GM18909 (cell line): ENCODE measurements around the gene HDAC11.

ENCODE experiments used
- ATAC-seq: cut with Tn5 transposase; IDR thresholded peaks from one replicate; pipeline ENCODE4 v1.9.1; 2021; ENCODE audit warnings: mild to moderate bottlenecking; ENCODE audit not compliant: unreplicated experiment, poor library complexity

Gene HDAC11

DNA sequence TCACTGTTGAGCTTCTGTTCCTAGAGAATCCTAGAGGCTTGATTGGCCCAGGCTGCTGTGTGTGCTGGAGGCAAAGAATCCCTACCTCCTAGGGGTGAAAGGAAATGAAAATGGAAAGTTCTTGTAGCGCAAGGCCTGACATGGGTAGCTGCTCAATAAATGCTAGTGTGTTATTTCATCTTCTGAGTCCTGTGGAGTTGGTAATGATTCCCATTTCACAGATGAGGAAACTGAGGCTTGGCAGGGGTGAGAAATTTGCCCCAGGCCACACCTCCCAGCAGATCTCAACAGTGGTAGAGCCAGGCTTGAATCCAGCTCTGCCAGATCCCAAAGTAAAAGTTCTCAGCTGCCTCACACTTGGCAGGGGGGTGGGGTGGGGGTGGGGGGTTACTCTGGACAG is 26.1 kb downstream of the HDAC11 start:
- ATAC-seq: no peak

DNA sequence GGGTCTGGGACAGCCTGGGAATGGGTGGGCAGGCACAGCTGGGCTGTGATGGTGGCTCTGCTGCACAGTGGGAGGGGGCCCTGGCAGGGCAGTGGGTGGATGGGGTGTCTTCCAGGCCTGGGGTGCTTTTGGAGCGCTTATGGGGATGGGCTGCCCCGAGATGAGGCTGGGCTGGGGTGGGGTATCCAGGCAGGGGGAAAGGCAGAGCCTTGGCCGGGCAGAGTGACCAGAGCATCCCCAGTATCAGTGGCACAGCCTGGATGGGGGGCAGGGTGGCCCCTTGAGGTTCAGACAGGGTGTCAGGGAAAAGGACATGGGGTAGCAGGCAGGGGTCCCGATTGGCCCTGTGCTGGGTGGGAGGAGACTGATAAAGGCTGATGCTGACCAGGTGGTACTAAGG is 26.6 kb downstream of the HDAC11 start:
- no peak for ATAC-seq

DNA sequence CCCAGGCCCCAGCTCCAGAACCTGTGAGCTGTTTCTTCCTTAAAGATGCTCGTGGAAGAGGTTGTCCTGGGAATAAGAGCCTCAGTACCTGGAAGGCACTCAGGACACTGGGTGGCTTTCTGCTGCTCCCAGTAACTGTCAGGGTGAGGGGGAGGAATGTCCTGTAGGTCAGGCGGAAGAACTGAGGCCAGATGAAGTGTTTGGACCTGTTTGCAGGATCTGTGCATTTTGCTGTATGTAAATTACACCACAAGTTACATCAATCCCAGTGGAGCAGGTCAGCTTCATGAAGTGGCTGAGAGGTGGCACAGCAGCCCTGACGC is 27.1 kb downstream of the HDAC11 start:
- no peak for ATAC-seq

DNA sequence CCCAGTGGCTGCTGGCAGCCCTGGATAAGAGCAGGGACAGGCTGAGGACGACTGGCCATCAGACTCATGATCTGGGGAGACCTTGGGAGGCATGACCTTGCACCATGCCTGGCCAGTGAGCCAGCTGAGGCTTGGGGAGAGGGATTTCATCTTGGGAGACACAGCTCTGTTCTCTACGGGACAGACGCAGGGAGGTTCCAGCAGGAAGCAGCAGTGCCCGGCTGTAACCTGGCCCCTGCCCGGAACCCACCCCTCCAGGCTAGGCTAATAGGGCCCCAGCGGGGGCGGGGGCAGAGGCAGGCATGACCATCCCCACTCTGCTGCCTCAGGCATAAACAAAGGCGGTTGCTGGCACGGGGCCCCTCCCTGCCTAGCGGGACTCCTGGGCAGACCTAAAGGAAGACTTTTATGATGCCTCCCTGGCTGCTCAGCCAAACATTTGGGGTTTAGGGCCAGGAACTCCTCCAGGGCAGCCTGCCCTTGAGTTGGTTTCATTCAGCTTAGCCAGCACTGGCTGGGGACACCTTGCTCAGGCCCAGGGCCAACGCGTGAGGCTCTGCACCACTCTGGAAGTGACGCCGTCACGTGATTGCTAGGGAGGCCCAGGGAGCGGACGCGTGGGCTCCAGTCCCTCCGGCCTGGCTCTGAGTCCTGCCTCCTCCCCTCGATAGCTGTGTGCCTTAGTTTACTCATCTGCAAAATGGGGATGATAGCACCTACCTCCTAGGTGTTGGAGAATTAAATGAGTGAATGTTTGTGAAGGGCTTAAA is 27.6 kb downstream of the HDAC11 start:
- ATAC-seq: no peak

DNA sequence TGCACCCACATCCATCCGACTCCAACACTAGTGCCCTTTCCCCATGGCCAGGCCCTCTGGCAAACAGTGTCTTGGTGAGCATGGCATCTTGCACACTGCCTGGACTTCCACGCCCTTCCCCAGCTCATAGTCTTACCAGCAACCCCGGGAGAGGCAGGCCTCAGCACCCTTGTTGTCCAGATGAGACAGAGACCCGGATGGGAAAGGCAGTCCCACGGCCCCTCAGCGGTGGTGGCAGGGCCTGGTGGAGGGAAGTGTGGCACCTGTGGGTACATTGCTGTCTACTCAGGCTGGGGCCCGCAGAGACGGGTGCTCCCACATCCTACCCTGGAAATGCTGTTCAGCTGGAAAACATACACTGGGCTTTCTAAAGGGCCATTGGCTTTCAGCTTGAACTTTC is 28.4 kb downstream of the HDAC11 start:
- ATAC-seq: no peak

DNA sequence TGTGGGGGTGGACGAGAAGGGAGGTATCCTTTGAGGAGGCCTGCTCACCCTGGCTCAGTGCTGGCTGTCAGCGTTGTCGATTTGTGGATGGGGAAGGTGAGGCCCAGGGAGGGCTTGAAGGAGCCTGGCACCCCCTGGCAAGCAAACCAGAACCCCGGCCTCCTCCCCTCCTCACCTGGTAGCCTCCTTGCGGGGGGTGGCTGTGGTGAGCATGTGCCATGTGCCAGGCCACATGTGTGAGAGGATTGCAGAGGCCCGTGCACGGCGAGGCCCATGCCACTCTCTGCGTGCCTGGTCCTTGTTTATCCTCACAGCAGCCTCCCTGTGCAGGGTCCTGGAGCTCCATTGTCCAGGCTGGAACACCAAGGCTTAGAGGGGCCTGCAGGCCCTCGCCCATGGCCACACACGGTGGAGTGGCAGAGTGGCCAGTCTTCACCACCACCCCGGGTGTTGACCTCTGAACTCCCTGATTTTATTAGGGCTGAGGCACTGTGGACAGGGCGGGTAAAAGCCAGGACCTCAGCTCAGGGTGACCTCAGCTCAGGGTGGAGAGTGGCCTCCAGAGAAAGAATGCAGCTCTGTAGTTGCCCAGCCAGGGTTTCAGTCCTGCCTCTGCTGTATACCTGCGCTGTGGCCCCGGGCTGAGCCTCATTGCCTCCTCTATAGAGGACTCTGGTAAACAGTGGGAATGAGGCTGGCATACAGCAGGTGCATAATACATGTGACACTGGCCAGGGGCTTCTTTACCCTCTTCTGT is 29.1 kb downstream of the HDAC11 start:
- no peak for ATAC-seq

DNA sequence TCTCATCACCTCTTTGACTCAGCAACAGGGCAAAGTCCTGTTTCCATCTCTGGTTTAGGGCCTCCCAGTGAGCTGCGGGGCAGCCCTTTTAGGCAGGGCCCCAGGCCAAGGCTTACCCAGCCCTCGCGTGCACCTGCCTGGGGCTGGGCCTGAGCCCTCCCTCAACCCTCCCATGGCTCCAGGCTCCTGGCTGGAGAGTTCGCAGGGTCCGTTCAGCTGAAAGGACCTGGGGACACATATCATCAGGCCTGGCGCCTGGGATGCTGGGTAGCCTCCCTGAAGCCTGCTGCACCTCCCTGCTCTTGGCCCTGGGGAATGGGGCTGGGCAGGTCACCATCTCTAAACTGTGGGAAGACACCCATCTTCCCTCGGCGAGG is 29.7 kb downstream of the HDAC11 start:
- no peak for ATAC-seq

DNA sequence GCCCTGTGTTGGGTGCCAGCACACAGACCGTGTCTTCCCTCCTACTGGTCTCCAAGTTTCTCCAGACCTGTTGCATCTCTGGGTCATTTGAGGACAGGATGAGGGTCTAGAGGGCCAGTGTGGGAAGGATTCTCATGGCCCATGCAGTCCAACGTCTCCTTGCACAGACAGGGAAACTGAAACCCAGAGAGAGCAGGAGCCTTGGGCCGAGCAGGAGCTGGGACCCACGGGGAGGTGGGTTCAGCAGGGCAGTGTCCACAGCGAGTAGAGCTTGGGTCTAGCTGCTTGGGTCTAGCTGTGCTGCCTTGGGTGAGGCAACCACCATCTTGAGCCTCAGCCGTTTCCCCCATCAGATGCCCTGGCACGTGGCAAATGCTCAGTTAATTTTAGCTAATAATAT is 32.3 kb downstream of the HDAC11 start:
- no peak for ATAC-seq

DNA sequence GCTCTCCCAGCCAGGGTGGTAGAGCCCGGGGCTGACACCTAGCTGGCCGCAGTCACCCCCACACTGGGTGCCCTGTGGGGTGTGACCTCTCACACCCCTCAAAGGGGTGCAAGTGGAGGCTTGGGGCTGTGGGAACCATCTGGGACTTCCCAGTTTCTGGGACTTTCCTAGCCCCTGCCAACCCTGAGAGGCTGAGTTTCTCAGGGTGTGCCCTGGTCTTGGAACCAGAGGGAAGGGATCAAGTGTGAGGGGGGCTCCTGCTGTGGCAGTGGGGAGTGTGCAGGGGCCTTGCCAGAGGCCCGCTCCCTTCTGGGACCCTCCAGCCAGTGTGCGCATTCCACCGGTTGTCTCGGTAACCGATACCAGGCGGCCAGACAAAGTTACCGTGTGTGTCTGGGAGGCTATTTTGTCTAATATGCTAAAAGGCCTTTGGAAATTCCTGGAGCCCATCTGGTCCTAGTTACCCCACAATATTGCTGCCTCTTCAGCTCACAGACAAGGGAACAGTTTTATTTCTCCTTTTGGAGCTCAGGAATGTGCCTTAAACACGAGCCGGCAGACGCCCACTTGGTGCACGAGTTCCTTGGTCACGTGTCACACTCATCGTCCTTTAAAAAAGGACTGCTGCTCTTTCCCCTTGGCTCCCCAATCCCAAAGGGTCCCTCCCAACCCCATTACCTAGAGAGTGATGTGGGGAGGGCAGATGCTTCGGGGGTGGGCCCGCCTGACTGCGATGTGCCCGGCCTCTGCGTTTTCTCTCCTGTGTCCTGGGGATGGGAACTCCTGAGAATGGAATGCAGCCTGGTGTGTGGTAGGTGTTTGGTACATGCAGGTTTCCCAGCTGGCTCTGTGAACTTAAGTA is 33.2 kb downstream of the HDAC11 start:
- ATAC-seq: no peak

DNA sequence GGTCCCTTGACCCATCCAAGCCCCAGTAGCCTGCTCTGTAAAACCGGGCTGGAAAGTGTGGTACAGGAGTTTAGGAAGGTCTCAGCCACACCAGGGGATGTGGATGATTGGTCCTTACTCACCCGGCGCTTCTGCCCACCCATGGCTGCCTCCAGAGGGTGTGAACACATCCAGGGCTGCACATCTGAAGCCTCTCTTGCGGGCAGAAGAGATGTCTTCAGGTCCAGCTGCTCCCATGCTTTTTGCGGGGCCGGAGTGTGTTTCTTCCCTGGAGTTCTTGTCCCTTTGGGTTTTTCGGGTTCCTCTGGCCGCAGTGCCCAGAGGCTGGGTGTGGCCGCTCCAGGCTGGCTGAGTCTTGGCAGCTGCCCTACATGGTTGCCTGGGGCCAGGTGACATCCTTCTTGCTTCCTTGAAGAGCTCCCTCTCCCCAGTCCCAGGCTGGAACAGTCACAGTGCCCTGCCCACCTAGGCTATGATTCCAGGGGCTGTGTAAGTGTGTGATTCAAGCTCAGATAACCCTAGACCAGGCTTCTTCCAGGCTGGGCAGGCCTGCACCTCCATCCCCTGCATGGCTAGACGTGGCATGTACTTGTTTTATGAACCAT is 33.9 kb downstream of the HDAC11 start:
- ATAC-seq: no peak

DNA sequence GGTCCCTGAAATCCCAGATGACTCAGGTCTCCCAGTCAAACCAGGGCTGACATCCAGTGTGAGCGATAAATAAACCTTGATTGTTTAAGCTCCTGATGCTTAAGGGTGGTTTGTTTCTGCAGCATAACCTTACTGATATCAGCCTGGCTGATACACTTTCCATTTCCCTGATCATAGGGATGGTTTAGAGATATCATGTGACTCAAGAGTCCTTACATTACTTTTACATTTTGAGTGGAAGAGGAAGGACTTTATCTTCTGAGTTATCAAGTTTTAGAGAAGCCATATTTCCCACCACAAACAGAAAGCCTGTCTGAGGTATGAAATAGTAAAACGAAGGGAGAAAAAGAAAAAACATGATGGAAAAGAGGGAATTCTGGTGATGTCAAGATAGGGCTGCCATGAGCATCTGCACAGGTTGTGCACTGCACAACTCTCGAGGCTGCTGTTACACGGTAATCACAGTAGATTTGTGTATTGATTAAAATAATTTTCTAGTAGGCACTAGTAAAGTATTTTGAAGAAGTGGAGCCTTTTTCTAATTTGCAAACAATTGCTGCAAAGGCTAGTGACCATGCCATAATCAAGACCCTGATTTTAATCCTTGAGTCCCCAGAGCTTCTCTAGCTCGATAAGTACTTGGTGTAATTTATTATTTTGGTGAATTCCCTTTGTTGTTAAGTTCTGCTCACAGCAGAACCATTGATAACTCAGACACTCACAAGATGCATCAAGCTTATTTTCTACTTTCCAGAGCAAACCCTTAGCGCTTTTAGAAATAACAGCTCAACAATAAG is 34.7 kb downstream of the HDAC11 start:
- ATAC-seq: no peak

DNA sequence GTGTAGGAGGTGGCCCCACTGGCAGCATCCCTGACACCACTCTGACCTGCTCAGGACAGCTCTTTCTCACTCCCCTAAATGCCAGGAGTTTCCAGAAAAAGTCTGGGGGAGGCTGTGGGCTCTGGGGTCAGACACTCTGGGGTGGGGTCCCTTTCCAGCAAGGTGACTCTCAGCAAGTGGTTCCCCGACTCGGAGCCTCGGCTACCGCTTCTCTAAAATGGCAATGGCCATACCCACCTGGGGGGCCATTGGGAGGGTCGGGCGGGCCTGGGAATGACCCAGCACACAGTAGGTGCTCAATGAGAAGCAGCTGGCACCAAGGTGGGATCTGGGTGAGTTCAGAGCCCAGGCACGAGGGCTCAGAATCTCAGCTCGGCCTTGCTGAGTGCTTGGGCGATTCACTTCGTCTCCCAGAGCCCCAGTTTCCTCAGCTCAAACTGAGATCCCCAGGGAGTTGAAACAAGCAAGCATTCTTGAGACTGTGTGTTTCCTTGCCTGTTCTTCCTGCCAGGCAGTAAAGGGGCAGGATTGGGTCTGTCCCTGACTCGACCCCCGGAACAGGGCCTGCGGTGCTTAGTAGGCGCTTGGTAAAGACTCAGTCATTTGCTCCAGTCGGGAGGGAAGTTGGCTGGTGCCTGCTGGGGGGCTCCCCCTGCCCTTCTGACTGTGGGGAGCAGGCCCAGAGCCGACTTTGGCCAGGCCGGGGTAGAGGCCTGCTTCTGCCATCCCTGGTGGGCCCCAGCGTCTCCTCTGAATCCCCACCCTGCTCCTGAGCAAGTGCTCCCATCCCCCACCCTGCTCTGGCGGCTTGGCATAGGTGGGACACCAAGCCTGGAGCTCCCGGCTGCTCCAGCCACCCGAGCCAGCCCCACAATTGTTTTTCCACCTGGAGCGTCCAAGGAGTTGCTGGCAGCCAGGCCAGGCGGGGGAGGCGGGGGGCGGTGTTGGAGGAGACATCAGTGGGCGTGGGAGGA is 36.0 kb downstream of the HDAC11 start:
- no peak for ATAC-seq

DNA sequence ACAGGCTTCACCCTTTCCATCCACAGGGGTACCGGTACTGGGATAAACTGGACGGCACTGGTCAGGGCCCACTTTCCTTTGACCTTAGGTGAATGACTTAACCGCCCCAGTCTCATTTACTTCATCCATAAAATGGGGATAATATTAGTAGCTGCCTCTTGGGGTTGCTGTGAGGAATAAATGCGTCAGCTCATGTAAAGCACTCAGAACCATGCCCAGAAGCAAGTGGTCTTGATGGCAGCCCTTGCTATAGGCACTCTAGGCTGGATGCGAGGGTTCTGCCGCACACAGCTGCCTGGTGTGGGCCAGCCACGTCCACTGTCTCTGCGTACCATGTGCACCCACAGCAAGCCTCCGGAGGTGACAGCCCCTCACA is 36.6 kb downstream of the HDAC11 start:
- ATAC-seq: no peak

DNA sequence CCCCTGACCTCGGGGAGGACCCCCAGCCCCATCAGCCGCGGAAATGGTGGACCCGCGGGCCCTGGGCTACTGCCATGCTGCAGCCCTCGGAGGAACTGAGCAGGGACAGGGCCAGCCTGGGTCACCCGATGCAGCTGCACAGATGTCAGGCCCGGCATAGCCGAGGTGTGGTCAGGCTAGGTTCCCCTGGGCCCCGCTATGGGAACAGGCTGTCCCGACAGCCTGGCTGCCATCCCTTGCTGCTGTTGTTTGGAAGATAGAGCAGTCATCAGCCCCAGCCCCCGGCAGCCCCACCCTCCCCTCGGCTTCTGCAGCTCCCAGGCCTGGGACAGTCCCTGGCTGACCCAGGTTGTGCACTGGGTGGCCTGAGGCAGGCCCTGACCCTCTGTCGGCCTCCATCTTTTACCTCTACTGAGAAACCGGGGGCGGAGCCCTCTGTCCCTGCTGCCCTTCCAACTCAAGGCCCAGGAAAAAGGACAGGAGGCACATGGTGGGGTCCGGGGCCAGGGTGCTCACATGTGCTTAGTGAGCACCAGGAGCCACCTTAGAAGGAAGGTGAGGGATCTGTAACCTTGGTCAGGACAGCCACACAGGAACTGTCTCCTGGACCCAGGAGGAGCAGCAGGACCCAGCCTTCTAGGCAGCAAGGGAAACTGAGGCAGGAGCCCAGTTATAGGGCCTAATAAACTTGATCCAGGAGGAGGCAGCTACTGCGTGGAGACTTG is 37.3 kb downstream of the HDAC11 start:
- no peak for ATAC-seq

DNA sequence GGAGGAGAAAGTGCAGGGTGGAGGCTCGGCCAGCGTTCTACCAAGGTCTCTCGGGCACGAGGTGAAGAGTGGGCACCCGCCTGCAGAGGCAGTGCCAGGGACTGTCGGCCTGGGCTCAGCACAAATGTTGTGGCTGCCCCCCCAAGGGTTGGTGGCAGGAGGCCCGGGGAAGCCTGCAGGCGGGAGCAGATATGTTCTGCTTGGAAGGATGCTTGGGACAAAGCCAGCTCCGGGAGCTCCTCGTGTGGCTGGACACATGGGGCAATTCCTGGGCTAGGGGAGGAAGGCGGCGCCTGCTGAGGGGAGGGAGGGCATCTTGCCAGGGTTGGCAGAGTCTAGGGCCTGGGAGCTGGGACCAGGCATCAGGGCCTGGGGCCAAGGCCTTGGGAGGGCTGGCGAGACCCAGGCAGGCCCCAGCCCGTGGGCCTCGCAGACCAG is 38.4 kb downstream of the HDAC11 start:
- ATAC-seq: no peak

DNA sequence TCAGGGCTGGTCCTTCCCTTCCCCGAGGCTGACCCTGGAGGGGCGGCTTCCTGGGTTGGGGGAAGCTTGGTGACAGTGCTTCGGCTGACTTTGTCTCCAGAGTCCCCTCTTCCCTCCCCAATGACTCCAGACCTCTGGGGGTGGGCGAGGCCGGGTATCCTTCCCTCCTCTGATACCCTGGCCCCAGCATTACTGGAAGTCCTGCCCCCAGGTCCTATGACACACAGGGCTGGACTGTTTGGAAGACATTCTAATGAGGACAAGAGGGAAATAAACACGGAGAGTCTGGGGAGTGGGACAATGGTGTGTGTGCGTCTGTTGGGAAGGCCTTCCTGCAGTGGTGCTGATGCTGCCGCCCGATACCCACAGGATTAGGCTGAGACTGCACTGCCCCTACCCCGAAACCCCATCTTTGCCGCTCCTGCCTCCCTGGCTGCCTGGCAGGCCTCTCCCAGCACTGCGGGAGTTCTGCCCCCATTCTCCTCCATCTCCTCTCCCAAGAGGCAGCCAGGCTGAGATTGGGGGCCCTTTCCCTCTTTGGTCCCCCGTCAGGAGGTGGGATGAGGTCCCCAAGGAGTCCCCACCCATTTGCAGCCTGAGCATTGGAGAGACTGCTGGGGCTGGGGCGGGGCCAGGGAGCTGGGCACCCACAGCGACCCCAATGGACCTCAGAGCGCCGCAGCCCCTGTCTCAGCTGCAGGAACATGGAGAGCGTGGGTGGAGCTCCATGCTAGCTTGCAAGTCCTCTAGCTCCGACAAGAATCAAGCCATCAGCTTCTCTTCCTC is 39.1 kb downstream of the HDAC11 start:
- ATAC-seq: no peak

DNA sequence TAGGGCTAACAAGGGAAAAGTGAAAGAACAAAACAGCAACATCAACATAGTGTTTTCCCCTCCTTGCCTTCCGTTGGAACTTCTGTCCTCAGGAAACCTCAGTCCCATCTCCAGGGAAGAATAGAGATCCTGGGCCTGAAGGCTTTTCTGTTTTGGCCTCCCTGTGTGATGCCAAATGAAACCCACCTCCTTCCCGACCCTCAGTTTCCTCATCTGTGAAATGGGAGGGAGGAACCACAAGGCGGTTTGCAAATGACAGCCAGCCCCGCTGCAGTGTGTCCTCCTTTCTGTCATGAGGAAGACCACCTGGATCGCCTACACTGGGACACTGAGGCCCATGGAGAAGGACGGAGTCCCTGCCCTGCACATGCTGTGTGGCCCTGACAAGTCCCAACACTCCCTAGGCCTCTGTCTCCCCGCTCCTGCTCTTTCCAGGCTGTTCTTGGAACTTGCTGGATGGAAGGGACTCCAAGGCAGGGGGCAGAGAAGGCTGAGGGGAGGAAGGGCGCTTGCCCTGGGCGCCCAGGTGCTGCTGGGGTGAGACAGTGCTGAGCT is 40.3 kb downstream of the HDAC11 start:
- ATAC-seq: no peak
